LNCaP clone FGC (cell line): ENCODE data around the gene ABHD8.

Source experiments
- DNase-seq: peaks from one replicate; pipeline ENCODE4 v3.0.0-alpha.2; 2011; ENCODE audit warnings: low read depth
- H3K4me3 ChIP-seq: 2 replicates; pipeline ENCODE4 v1.5.1; 2011; ENCODE audit warnings: mild to moderate bottlenecking, low read depth, low read length, control low read depth
- CTCF ChIP-seq: IDR thresholded peaks from 2 replicates; pipeline ENCODE4 v1.5.1; 2012; ENCODE audit warnings: mild to moderate bottlenecking; ENCODE audit not compliant: control insufficient read depth, insufficient read depth; ENCODE audit errors: extremely low read depth

ABHD8 gene

GRCh38 chr19:17324357-17325114 is 21.3 kb upstream of the ABHD8 start:
- H3K4me3 ChIP-seq: no peak overlapping the region
- no peak for TF ChIP-seq CTCF
- DNase-seq: no peak

GRCh38 chr19:17323964-17324332 is 20.7 kb upstream of the ABHD8 start:
- DNase-seq: no peak
- H3K4me3 ChIP-seq: no peak overlapping the region
- no peak for TF ChIP-seq CTCF

- TF ChIP-seq CTCF: no peak
- DNase-seq: no peak
- no peak overlapping the region for H3K4me3 ChIP-seq
Observed at GRCh38 chr19:17323300-17323963, 20.2 kb upstream of the ABHD8 start.

GRCh38 chr19:17322854-17323253 is 19.6 kb upstream of the ABHD8 start:
- TF ChIP-seq CTCF: no peak
- no peak for DNase-seq
- no peak overlapping the region for H3K4me3 ChIP-seq

GRCh38 chr19:17321655-17322489 is 18.6 kb upstream of the ABHD8 start:
- no peak overlapping the region for H3K4me3 ChIP-seq
- no peak for TF ChIP-seq CTCF

GRCh38 chr19:17320435-17320834 is 17.2 kb upstream of the ABHD8 start:
- H3K4me3 ChIP-seq: no peak overlapping the region
- no peak for TF ChIP-seq CTCF
- DNase-seq: no peak

More at GRCh38 chr19:17321655-17322489, 18.6 kb upstream of the ABHD8 start:
- DNase-seq: no peak
